Tibial artery (tissue), 4 donors: ENCODE measurements around the gene RPL32.
A peak's percentile ranks its signal among the peaks of the same experiment; 100 is the strongest.
"Not testable (repeated sequence)": the region's sequence is repeated elsewhere in the genome, so short reads cannot be mapped to it uniquely, and the experiment has no call there.

ENCODE experiments used
- DNase-seq, 2 donors: peaks; one replicate each; pipeline ENCODE4 v3.0.0-alpha.2; 2019
- H3K27ac ChIP-seq, 2 donors: fragments of 200-600 bp; sonication (generic) in 1 of 2; 1 replicate in 1 of 2; 2 replicates in 1 of 2; pipeline ENCODE4 v1.5.1; 2018 to 2019; ENCODE audit warnings: mild to moderate bottlenecking in 1 of 2
- H3K27me3 ChIP-seq, 2 donors: fragments of 200-600 bp; sonication (generic) in 1 of 2; one replicate each; pipeline versions ENCODE4 v1.5.1 to v1.6.0; 2016 to 2019
- H3K36me3 ChIP-seq, 3 donors: fragments of 200-600 bp; sonication (generic) in 2 of 3; one replicate each; pipeline ENCODE4 v1.5.1; 2016 to 2019; ENCODE audit warnings: mild to moderate bottlenecking in 2 of 3
- H3K4me1 ChIP-seq, 4 donors: fragments of 200-600 bp; sonication (generic) in 2 of 4; 1 replicate in 3 of 4; 2 replicates in 1 of 4; pipeline ENCODE4 v1.5.1; 2016 to 2019
- H3K4me3 ChIP-seq, 2 donors: fragments of 200-600 bp; sonication (generic) in 1 of 2; 1 replicate in 1 of 2; 2 replicates in 1 of 2; pipeline ENCODE4 v1.5.1; 2018 to 2019; ENCODE audit warnings: mild to moderate bottlenecking in 2 of 2
- H3K9me3 ChIP-seq, 3 donors: fragments of 200-600 bp; sonication (generic) in 1 of 3; one replicate each; pipeline ENCODE4 v1.5.1; 2016 to 2019
- intact Hi-C: fragments of 100-400 bp; cut with DNase I; formaldehyde crosslinking; loops from one replicate; pipeline ENCODE4 v1.15.0; 2023; ENCODE audit warnings: low total_unique reads
- TF ChIP-seq, protein P1 (sequence below), 2 experiments: fragments of 200-600 bp in 1 of 2; fragments of 450-650 bp in 1 of 2; IDR thresholded peaks; one replicate each; pipeline ENCODE4 v1.5.1; 2017 to 2019; ENCODE audit warnings: antibody characterized with exemption in 2 of 2, mild to moderate bottlenecking in 1 of 2, moderate library complexity in 1 of 2

The RPL32 gene

DNA sequence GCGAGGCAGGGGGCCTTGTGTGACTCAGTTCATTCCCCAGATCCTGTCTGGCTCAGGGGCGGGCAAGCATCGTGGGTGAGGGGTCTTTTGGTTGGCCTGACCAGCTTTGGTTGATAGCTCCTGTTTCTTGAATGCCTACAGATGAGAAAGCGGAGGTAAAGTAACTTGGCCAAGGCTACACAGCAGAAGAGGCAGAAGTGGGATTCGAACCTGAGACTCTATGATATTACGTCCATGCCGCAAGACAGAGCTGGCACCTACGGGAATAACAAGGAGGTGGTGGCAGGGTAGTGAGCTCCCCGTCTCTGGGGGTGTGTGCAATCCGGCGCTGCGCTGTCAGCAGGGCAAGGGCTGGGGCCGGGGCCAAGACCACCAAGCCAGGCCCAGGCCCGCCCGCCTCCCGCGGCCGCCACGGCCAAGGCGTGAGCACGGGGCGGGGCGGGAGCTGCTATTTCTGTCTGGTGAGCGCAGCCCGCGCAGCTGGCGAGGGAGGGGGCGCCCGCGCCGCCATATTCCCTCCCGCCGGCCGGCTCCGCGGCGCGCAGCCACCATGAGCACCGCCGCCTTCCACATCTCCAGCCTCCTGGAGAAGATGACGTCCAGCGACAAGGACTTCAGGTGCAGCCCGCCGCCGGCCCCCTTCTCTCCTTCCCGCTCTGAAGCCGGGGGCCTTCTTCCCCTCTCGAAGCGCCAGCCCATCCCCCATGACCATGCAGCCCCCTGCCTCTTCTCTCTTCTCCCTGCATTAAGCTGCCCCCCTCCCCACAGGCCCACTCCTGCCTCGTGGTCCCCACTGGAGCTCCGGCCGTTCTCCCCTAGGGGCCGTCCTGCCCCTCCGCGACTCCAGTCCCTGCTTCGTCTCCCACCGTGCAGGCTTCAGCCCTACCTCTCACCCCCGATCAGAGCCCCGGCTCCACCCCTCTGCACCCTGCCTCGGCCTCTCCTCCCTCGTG is 44.9 kb downstream of the RPL32 start, which contains the start of gene CAND2:
CAND2 (plus strand) TSS at position 510 of the 953 bp plus-strand sequence; CDS start at position 551, 41 bp downstream.
- Histone ChIP-seq H3K27ac (peak within 1 kb of the TSS; percentile 87 to 90), H3K27me3 (no peaks in the 10 kb centered on the region), H3K4me3 (peak within 1 kb of the TSS; percentile 58 to 91), H3K9me3 (no peaks in the 10 kb centered on the region), H3K36me3 (peaks cover 0 to 3% (median 0%) of the 10 kb centered on the region in 3 donors), H3K4me1 (peaks cover 0 to 27% (median 18%) of the 10 kb centered on the region in 4 donors)
- TF ChIP-seq, protein P1, sequence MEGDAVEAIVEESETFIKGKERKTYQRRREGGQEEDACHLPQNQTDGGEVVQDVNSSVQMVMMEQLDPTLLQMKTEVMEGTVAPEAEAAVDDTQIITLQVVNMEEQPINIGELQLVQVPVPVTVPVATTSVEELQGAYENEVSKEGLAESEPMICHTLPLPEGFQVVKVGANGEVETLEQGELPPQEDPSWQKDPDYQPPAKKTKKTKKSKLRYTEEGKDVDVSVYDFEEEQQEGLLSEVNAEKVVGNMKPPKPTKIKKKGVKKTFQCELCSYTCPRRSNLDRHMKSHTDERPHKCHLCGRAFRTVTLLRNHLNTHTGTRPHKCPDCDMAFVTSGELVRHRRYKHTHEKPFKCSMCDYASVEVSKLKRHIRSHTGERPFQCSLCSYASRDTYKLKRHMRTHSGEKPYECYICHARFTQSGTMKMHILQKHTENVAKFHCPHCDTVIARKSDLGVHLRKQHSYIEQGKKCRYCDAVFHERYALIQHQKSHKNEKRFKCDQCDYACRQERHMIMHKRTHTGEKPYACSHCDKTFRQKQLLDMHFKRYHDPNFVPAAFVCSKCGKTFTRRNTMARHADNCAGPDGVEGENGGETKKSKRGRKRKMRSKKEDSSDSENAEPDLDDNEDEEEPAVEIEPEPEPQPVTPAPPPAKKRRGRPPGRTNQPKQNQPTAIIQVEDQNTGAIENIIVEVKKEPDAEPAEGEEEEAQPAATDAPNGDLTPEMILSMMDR (IDR thresholded peaks at IDR 0.05) = peak in 1 of 2 experiments; percentile 20
- DNase-seq = peak; percentile 71 to 85
- intact Hi-C loops = no loop called here

DNA sequence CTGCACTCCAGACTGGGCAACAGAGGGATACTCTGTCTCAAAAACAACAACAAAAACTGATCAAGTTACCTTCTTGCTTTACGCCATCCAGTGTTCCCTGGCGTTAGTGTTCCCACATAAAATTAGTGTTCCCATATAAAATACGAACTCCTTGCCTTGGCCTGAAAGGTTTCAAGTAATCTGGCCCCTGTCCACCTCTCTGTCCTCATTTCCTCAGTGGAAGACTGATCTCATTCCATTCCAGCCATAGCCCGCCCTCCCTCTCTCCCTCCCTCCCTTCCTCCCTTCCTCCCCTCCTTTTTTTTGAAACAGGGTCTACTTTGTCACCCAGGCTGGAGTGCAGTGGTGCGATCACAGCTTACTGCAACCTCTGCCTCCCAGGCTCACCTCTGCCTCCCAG is 47.7 kb downstream of the RPL32 start:
- DNase-seq = no peak
- H3K4me1 ChIP-seq = peaks cover 0 to 25% (median 16%) of the 10 kb centered on the region in 4 donors
- intact Hi-C loops = no loop called here
- TF ChIP-seq, protein P1 (IDR thresholded peaks at IDR 0.05) = no peak
- no peak overlapping the region for H3K4me3 ChIP-seq
- H3K9me3 ChIP-seq = no peaks in the 10 kb centered on the region
- H3K36me3 ChIP-seq = no peaks in the 10 kb centered on the region
- no peaks in the 10 kb centered on the region for H3K27me3 ChIP-seq
- H3K27ac ChIP-seq = no peak overlapping the region

DNA sequence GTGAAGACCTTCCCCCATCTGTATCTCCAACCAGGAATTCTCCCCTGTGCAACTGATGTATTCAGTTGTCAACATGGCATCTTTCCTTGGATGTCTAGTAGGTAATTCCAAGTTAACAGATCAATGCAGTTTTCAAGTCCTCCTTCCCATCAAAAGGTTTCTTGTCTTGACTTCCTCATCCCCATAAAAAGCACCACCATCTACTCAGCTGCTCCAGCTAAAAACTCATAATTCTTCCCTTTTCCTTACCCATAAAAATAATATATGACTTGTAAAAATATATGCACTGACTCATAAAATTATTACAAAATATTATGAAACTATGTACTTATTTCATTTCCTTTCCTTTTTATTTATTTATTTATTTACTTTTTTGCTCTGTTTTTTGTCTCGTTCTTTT is 49.9 kb downstream of the RPL32 start:
- Histone ChIP-seq H3K4me1 (peaks cover 0 to 8% (median 3%) of the 10 kb centered on the region in 4 donors), H3K27me3 (no peaks in the 10 kb centered on the region), H3K4me3 (no peak overlapping the region), H3K9me3 (no peaks in the 10 kb centered on the region), H3K27ac (no peak overlapping the region), H3K36me3 (no peaks in the 10 kb centered on the region)
- TF ChIP-seq, protein P1 (IDR thresholded peaks at IDR 0.05) = no peak
- intact Hi-C loops = no loop called here
- no peak for DNase-seq

DNA sequence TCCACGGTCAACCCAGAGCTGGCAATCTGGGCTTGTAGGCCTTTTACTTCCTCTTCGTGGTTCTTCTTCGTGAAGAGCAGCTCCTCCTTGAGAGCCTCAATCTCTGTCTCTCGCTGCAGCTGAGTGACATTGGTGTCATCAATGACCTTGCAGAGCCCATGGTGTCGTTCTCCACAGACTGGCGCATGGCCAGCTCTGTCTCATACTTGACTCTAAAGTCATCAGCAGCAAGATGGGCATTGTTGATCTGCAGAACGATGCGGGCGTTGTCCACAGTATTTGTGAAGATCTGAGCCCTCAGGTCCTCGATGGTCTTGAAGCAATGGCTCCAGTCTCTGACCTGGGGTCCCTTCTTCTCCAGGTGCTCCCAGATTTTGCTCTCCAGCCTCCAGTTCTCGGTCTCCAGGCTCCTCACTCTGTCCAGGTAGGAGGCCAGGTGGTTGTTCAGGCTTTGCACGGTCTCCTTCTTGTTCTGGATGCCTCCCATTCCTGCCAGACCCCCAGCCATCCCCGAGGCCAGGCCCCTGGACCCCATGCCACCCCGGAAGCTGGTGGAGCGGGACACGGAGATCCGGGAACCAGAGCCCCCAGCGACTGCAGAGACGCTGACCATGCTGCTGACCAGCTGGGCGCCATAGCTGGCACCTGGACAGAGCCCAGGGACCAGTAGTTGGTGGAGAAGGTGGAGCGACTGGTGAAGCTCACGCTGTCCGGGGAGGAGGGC is 53.2 kb downstream of the RPL32 start:
- DNase-seq = peak in 1 of 2 donors; percentile 50
- H3K36me3 ChIP-seq, H3K4me1 ChIP-seq, H3K9me3 ChIP-seq, H3K27me3 ChIP-seq, H3K27ac ChIP-seq, H3K4me3 ChIP-seq: not testable (repeated sequence)
- intact Hi-C loops = loop anchor here (5.0 kb wide), 1 partner anchor 54 kb away; the partner anchor contains the start of gene RPL32

DNA sequence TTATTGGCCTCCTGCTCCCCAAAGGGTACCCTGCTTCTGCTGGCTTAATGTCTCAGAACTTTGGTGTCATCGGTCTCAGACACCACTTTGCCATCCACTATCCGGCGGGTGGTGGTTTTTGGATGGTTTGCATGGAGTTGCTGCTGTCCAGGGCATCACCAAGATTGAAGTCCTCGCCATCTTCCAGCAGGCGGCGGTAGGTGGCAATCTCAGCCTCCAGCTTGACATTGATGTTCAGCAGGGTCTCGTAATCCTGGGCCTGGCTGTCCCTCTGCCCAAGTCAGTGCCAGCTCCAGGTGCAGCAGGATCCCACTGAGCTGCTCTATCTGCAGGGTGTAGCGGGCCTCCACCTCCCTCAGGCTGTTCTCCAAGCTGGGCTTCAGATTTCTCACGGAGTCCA is 54.0 kb downstream of the RPL32 start:
- H3K27ac ChIP-seq, H3K27me3 ChIP-seq, H3K4me3 ChIP-seq, H3K4me1 ChIP-seq, H3K36me3 ChIP-seq, H3K9me3 ChIP-seq: not testable (repeated sequence)
- DNase-seq = peak; percentile 65 to 82
- TF ChIP-seq, protein P1 (IDR thresholded peaks at IDR 0.05) = peak; percentile 49 to 52
- intact Hi-C loops = loop anchor here (5.0 kb wide), 1 partner anchor 55 kb away; the partner anchor contains the start of gene RPL32
